HG03460 (cell line): Measurements from ENCODE around the gene RAD51B.
A peak's percentile ranks its signal among the peaks of the same experiment; 100 is the strongest.
"Not testable (repeated sequence)": the region's sequence is repeated elsewhere in the genome, so short reads cannot be mapped to it uniquely, and the experiment has no call there.

Experiments used
- ATAC-seq: cut with Tn5 transposase; IDR thresholded peaks from one replicate; pipeline ENCODE4 v1.9.1; 2021; ENCODE audit not compliant: unreplicated experiment

RAD51B gene

GRCh38 chr14:68166731-68167382 is 347.3 kb downstream of the RAD51B start:
- no peak for ATAC-seq

GRCh38 chr14:68167383-68168087 is 348.0 kb downstream of the RAD51B start:
- no peak for ATAC-seq

GRCh38 chr14:68168460-68169109 is 349.0 kb downstream of the RAD51B start:
- no peak for ATAC-seq

- ATAC-seq, result no peak
Measured at GRCh38 chr14:68172216-68172615, 352.6 kb downstream of the RAD51B start.

GRCh38 chr14:68172627-68173026 is 353.0 kb downstream of the RAD51B start:
- no peak for ATAC-seq

GRCh38 chr14:68173227-68173972 is 353.8 kb downstream of the RAD51B start:
- no peak for ATAC-seq

- ATAC-seq, result no peak
Measured at GRCh38 chr14:68174446-68174845, 354.9 kb downstream of the RAD51B start.

GRCh38 chr14:68176687-68177086 is 357.1 kb downstream of the RAD51B start:
- no peak for ATAC-seq

GRCh38 chr14:68177728-68178127 is 358.1 kb downstream of the RAD51B start:
- ATAC-seq, result no peak

- ATAC-seq, result no peak
Measured at GRCh38 chr14:68178282-68178681, 358.7 kb downstream of the RAD51B start.

- ATAC-seq, result no peak
Measured at GRCh38 chr14:68181519-68182326, 362.1 kb downstream of the RAD51B start.

- peak; percentile 79 for ATAC-seq
Measured at GRCh38 chr14:68182492-68182891, 362.9 kb downstream of the RAD51B start.

GRCh38 chr14:68186500-68187276 is 367.1 kb downstream of the RAD51B start:
- ATAC-seq, result not testable (repeated sequence)

- no peak for ATAC-seq
Measured at GRCh38 chr14:68188174-68188573, 368.6 kb downstream of the RAD51B start.

GRCh38 chr14:68190032-68190431 is 370.5 kb downstream of the RAD51B start:
- no peak for ATAC-seq

GRCh38 chr14:68191567-68192321 is 372.2 kb downstream of the RAD51B start:
- ATAC-seq, result no peak

- no peak for ATAC-seq
Measured at GRCh38 chr14:68192935-68193334, 373.4 kb downstream of the RAD51B start.

GRCh38 chr14:68193970-68194681 is 374.5 kb downstream of the RAD51B start:
- ATAC-seq, result no peak
